Adrenal gland (tissue), 5 donors: ENCODE measurements around the gene GDF3.

ENCODE experiments used
- POLR2A ChIP-seq, 2 donors: fragments of 450-650 bp; IDR thresholded peaks; one replicate each; pipeline ENCODE4 v1.6.1; 2017; ENCODE audit warnings: antibody characterized with exemption in 2 of 2, mild to moderate bottlenecking in 2 of 2, moderate library complexity in 1 of 2
- TF ChIP-seq, protein P1 (sequence below), 6 experiments: fragments of 450-650 bp in 4 of 6; fragments of 200-600 bp in 2 of 6; sonication (generic) in 1 of 6; IDR thresholded peaks; 1 replicate in 5 of 6; 2 replicates in 1 of 6; pipeline versions ENCODE4 v1.5.1 to v1.8.0; 2016 to 2021; ENCODE audit warnings: antibody characterized with exemption in 6 of 6, mild to moderate bottlenecking in 2 of 6, moderate library complexity in 1 of 6
- donor health status: DM: no; HTN: no; CAD: no.

- TF ChIP-seq, protein P1, sequence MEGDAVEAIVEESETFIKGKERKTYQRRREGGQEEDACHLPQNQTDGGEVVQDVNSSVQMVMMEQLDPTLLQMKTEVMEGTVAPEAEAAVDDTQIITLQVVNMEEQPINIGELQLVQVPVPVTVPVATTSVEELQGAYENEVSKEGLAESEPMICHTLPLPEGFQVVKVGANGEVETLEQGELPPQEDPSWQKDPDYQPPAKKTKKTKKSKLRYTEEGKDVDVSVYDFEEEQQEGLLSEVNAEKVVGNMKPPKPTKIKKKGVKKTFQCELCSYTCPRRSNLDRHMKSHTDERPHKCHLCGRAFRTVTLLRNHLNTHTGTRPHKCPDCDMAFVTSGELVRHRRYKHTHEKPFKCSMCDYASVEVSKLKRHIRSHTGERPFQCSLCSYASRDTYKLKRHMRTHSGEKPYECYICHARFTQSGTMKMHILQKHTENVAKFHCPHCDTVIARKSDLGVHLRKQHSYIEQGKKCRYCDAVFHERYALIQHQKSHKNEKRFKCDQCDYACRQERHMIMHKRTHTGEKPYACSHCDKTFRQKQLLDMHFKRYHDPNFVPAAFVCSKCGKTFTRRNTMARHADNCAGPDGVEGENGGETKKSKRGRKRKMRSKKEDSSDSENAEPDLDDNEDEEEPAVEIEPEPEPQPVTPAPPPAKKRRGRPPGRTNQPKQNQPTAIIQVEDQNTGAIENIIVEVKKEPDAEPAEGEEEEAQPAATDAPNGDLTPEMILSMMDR (IDR thresholded peaks at IDR 0.05), result peak; percentile 21 to 50 (median 41)
- no peak for TF ChIP-seq POLR2A (IDR thresholded peaks at IDR 0.05)
Observed at GRCh38 chr12:7642876-7643309, 52.7 kb downstream of the GDF3 start.
